Measurements from ENCODE around the gene MTA1.

MTA1 gene

GRCh38 chr14:105426416-105427130 is 6.9 kb downstream of the MTA1 start:
- DNase-seq, result no peak

- no peak for DNase-seq
These were observed 7.8 kb downstream of the MTA1 start for GRCh38 chr14:105427412-105427811.

GRCh38 chr14:105427936-105428485 is 8.4 kb downstream of the MTA1 start:
- no peak for DNase-seq

GRCh38 chr14:105430042-105430441 is 10.4 kb downstream of the MTA1 start:
- no peak for DNase-seq

GRCh38 chr14:105430565-105430964 is 10.9 kb downstream of the MTA1 start:
- no peak for DNase-seq

- no peak for DNase-seq
These were observed 11.6 kb downstream of the MTA1 start for GRCh38 chr14:105431256-105431655.

GRCh38 chr14:105432657-105433056 is 13.0 kb downstream of the MTA1 start:
- DNase-seq, result no peak

- peak; percentile 57 for DNase-seq
These were observed 13.6 kb downstream of the MTA1 start for GRCh38 chr14:105433161-105433605.

- DNase-seq, result no peak
These were observed 16.8 kb downstream of the MTA1 start for GRCh38 chr14:105436402-105436801.

GRCh38 chr14:105436891-105437722 is 17.5 kb downstream of the MTA1 start:
- no peak for DNase-seq

- no peak for DNase-seq
These were observed 18.3 kb downstream of the MTA1 start for GRCh38 chr14:105437723-105438500.

- DNase-seq, result no peak
These were observed 19.6 kb downstream of the MTA1 start for GRCh38 chr14:105439179-105439578.

GRCh38 chr14:105439710-105440553 is 20.3 kb downstream of the MTA1 start:
- no peak for DNase-seq

- no peak for DNase-seq
These were observed 20.9 kb downstream of the MTA1 start for GRCh38 chr14:105440554-105440900.

GRCh38 chr14:105440992-105441391 is 21.4 kb downstream of the MTA1 start:
- no peak for DNase-seq

- DNase-seq, result no peak
These were observed 22.5 kb downstream of the MTA1 start for GRCh38 chr14:105442125-105442524.

- no peak for DNase-seq
These were observed 23.2 kb downstream of the MTA1 start for GRCh38 chr14:105442834-105443233.

- DNase-seq, result no peak
These were observed 25.2 kb downstream of the MTA1 start for GRCh38 chr14:105444859-105445258.

GRCh38 chr14:105445290-105445689 is 25.7 kb downstream of the MTA1 start:
- DNase-seq, result no peak

- DNase-seq, result no peak
These were observed 26.5 kb downstream of the MTA1 start for GRCh38 chr14:105445901-105446845.

GRCh38 chr14:105446971-105447370 is 27.3 kb downstream of the MTA1 start:
- DNase-seq, result no peak
